ENCODE data around the gene TRIM10. TPM values are rescaled to one million over a fixed set of nuclear protein-coding genes. Genes with fewer than 3 reads are reported as not detected.
"Not testable (repeated sequence)": the region's sequence is repeated elsewhere in the genome, so short reads cannot be mapped to it uniquely, and the experiment has no call there.

TRIM10 gene
- total RNA-seq, 1 donor from 2014 or later = not detected

DNA sequence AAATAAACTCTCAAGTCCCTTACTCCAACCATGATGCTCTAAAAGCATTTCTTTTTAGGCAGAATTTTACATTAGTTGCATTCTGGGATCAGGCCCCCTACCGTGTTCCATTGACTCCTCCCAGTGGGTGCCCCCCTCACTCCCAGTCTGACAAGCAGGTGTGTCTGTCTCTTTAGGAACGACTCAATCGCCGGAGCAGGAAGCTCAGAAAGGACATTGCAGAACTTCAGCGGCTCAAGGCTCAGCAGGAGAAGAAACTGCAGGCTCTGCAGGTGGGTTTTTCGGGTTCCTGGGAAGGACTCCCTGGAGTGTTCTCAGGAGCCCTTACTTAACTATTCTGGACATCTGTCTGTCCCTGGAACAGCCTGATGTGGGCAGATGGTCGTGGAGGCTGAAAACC, 15.2 kb downstream of the TRIM10 start:
- no peak for DNase-seq

GRCh38 chr6:30144811-30145210, 16.2 kb downstream of the TRIM10 start:
- Mint-ChIP-seq H3K27me3 (ENCODE audit: unreplicated experiment) (no peaks in the 10 kb centered on the region), H3K9me3 (ENCODE audit: unreplicated experiment) (peaks cover 5% of the 10 kb centered on the region), H3K27ac (ENCODE audit: unreplicated experiment) (no peak overlapping the region), H3K4me1 (ENCODE audit: low read depth, unreplicated experiment) (peaks cover 3% of the 10 kb centered on the region), H3K36me3 (ENCODE audit: unreplicated experiment) (no peaks in the 10 kb centered on the region), H3K4me3 (ENCODE audit: unreplicated experiment) (no peak overlapping the region)
- DNase-seq = no peak
- TF ChIP-seq CTCF (IDR thresholded peaks at IDR 0.05; ENCODE audit: partially characterized antibody, unreplicated experiment) = no peak

More for the DNA sequence above, 15.2 kb downstream of the TRIM10 start:
- Mint-ChIP-seq H3K4me3 (ENCODE audit: unreplicated experiment) (no peak overlapping the region), H3K27me3 (ENCODE audit: unreplicated experiment) (no peaks in the 10 kb centered on the region), H3K4me1 (ENCODE audit: low read depth, unreplicated experiment) (peaks cover 3% of the 10 kb centered on the region), H3K9me3 (ENCODE audit: unreplicated experiment) (peaks cover 4% of the 10 kb centered on the region), H3K27ac (ENCODE audit: unreplicated experiment) (no peak overlapping the region), H3K36me3 (ENCODE audit: unreplicated experiment) (no peaks in the 10 kb centered on the region)
- TF ChIP-seq CTCF (IDR thresholded peaks at IDR 0.05; ENCODE audit: partially characterized antibody, unreplicated experiment) = no peak

DNA sequence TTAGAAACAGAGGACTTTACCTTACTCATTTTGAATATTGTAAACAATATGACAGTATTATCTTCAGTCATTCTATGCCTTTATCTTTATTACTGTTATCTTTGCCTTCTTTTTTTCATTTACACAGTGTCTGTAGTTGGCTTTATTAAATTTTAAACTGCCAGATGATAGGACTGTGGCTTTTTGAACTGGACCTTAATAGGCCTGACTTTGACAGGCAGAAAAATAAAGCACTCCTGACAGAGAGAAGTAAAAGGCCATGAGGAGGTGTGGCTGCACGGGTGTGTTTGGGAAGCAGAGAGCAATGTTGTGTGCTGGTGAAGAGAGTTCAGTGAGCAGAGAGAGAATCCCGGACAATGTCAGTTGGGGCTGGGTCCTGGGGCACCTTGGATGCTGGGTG, 17.2 kb downstream of the TRIM10 start:
- Mint-ChIP-seq H3K4me1 (ENCODE audit: low read depth, unreplicated experiment) (peaks cover 6% of the 10 kb centered on the region), H3K4me3 (ENCODE audit: unreplicated experiment) (peak overlapping the region; percentile 18), H3K27me3 (ENCODE audit: unreplicated experiment) (no peaks in the 10 kb centered on the region), H3K27ac (ENCODE audit: unreplicated experiment) (no peak overlapping the region), H3K36me3 (ENCODE audit: unreplicated experiment) (no peaks in the 10 kb centered on the region), H3K9me3 (ENCODE audit: unreplicated experiment) (peaks cover 5% of the 10 kb centered on the region)
- TF ChIP-seq CTCF (IDR thresholded peaks at IDR 0.05; ENCODE audit: partially characterized antibody, unreplicated experiment) = no peak
- no peak for DNase-seq

GRCh38 chr6:30142665-30143064, 18.3 kb downstream of the TRIM10 start:
- DNase-seq = no peak
- no peak overlapping the region for H3K4me3 Mint-ChIP-seq (ENCODE audit: unreplicated experiment)
- no peaks in the 10 kb centered on the region for H3K36me3 Mint-ChIP-seq (ENCODE audit: unreplicated experiment)
- no peak for TF ChIP-seq CTCF (IDR thresholded peaks at IDR 0.05; ENCODE audit: partially characterized antibody, unreplicated experiment)
- no peak overlapping the region for H3K27ac Mint-ChIP-seq (ENCODE audit: unreplicated experiment)
- no peaks in the 10 kb centered on the region for H3K27me3 Mint-ChIP-seq (ENCODE audit: unreplicated experiment)
- peaks cover 8% of the 10 kb centered on the region for H3K4me1 Mint-ChIP-seq (ENCODE audit: low read depth, unreplicated experiment)
- peaks cover 5% of the 10 kb centered on the region for H3K9me3 Mint-ChIP-seq (ENCODE audit: unreplicated experiment)

DNA sequence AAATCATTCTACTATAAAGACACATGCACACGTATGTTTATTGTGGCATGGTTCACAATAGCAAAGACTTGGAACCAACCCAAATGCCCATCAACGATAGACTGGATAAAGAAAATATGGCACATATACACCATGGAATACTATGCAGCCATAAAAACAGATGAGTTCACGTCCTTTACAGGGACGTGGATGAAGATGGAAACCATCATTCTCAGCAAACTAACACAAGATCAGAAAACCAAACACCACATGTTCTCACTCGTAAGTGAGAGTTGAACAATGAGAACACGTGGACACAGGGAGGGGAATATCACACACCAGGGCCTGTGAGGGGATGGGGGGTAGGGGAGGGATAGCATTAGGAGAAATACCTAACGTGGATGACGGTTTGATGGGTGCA, 20.8 kb downstream of the TRIM10 start:
- DNase-seq; H3K9me3 Mint-ChIP-seq (ENCODE audit: unreplicated experiment); H3K4me1 Mint-ChIP-seq (ENCODE audit: low read depth, unreplicated experiment); H3K27me3 Mint-ChIP-seq (ENCODE audit: unreplicated experiment); H3K36me3 Mint-ChIP-seq (ENCODE audit: unreplicated experiment); H3K27ac Mint-ChIP-seq (ENCODE audit: unreplicated experiment); H3K4me3 Mint-ChIP-seq (ENCODE audit: unreplicated experiment): not testable (repeated sequence)
